HG03342 (cell line): ENCODE results near the gene CFAP100.
A peak's percentile ranks its signal among the peaks of the same experiment; 100 is the strongest.

Source experiments
- ATAC-seq: cut with Tn5 transposase; IDR thresholded peaks from one replicate; pipeline ENCODE4 v1.9.1; 2021; ENCODE audit warnings: mild to moderate bottlenecking, moderate library complexity; ENCODE audit not compliant: unreplicated experiment

The CFAP100 gene

DNA sequence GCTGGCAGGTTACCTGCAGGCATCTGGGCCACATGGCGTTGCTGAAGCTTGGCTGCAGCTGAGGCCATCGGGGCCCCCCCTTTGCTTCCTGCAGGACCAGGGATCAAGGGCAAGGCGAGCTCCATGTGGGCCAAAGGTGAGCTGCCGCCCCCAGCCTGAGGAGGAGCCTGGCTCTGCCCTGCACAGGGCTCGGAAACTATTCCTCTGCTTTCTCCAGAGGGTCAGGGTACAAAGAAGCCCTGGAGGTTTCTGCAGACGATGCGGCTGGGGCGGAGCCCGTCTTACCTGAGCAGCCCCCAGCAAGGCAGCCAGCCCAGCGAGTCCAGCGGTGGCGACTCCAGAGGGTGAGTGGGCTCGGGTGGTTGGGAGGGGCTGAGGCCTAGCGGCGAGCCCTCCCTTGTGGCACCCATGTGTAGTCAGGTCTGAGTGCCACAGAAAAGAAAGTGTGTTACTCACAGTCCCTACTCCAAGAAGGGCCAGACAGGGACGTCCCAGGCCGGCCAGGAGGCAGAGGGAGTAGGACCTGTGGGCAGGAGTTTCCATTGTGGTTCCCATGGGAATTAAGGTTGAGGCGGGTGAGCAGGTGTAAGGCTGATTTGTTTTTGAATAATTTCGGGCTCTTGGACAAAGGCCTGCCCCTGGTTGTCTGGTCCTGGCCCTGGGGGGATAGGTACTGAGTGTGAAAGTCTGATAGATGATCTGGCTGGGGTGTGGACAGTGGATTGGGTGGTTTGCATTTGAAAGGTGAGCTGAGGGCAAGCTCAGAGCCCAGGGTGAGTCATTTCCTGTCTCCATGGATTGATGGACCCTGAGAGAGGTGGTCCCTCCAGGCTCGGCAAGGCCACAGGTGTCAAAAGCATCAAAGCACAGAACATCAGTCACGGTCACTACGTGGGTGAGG lies 25.4 kb downstream of the CFAP100 start:
- no peak for ATAC-seq

DNA sequence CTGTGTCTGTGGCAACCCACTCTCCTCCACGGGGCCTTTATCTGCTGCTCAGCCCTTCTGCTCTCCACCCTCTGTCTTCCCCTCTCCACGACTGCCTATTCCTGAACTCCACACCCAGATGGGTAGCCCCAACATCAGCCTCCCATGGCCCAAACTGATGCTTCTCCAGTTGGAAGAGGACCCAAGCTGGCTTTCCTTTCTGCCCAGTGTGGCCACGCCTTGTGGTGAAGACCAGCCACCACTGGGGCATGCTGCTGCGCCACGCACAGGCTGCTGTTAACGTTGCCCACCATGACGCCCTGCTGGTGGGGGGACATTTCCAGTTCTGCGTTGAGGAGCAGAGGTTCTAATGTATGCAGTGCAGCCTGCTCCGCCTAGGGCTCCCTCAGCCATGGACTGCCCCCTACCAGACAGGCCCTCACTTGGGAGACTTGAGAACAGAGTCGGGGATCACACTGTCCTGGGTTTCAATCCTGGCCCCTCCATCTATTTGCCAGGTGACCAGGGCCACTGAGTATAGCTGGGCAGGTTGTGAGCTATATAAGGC lies 26.9 kb downstream of the CFAP100 start:
- no peak for ATAC-seq

DNA sequence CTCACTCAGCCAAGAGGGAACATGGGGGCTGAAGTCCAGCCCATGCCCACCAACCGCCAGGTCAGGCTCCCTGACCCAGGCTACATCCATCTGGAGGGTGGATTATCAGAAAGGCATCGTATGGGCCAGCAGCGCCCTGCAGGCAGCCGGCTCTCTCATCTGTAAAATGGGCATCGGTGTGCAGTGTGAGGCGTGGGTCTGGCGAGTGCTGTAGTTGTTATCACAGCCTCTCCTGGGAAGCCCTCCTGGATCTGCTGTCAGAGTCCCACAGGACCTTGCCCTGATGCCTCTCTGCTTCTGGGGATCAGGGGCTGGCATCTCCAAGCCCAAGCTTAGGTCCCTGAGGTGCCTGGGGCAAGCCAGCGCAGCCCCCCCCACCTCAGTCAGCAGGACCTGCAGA lies 27.4 kb downstream of the CFAP100 start:
- ATAC-seq: no peak

DNA sequence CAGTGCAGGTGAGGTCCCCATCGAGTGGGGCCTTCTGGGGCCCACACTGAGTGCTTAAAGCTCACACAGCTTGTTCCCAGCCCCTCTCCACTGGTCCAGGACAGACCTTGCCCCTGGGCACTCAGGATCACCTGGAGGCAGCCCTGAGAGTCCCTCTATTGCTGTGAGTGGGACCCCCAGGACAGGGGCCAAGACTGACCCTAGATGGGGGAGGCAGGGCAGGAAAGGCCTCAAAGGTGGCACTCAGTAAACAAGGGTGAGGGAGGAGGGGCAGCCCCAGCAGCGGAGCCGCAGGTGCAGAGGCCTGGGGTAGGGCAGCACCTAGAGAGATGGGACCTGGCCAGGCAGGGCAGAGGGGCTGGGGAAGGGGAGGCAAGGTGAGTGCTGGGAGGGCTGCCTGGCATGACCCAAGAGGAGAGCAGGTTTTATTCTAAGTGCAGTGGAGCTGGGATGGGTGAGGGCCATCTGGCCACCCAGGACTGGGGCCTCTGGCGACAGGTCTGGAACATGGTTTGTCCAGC lies 27.9 kb downstream of the CFAP100 start:
- ATAC-seq: no peak

DNA sequence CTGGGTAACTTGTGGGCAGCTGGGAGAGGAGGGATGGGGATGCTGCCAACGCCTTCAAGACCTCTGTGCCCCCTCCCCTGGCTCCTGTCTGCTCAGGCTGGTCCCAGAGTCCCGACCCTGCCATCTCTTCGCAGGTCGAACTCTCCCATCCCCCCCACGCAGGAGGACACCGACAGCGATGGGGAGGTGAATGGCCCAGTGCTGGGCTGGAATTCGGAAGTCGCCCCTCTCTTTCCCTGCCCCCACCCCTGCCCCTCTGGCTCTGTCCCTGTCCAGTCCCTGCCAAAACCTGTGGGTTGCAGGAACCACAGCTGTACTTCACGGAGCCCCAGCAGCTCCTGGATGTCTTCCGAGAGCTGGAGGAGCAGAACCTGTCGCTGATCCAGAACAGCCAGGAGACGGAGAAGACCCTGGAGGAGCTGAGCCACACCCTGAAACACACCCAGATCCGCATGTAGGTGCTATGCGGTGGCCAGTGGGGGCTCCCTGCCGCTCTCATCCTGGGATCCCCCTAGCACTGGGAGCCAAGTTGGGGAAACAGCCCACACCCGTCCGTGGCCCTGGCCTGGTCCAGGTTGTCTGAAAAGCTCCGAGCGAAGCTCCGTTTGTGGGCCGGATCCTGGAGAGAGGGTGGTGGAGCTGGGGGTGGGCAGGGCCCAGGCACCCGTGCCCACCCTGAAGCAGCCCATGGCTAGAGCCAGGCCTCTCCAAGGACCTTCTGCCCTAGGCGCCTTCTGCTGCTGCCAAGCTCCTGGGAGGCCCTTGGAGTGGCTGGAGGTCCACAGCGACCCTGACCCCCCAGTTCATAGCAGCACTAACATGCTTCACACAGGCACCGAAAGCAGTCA lies 28.7 kb downstream of the CFAP100 start:
- ATAC-seq: no peak

DNA sequence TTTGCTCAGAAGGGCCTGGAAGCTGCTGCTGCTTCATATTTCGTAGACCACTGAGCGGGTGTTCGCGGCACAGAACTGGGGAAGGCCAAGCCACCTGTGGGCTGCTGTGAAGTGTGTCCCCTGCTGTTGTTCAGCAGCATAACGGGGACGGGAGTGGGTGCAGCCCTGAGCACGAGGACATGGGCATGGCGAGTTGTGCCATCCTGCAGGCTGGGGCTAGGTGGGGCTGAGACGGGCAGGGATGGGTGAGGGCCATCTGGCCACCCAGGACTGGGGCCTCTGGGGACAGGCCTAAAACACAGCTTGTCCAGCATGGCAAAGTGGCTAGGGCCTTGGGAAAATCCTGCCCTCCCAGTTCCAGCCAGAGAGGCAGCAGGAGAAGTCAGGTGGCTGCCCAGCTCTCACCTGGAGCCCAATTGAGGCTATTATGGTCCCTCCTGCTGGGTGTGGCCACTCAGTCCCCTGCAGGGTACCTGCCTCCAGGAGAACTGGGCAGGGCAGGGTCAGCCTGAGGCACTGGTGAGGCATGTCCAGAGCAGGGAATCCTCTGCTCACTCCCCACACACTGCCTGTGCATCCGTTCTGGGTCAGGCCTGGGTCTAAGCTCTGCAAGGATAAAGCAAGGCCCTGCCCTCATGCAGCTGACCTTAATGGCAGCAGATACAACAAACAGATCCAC lies 29.5 kb downstream of the CFAP100 start:
- ATAC-seq: no peak

DNA sequence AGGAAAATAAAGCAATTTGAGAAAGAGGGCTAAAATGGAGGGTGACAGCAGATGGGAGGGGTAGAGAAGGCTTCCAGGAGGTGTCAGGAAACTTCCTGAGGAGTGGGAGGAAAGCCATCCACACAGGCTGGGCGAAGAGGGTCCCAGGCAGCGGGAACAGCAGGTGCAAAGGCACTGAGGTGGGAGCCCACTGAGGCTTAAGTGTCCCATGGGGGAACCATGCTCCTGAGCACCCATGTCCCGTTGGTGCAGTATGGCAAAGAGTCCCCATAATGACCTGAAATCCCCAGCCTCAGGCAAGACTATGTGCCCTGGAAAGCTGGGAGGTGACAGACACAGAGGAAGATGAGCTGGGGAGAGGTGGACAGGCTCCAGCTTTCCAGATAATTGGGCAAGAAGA lies 30.0 kb downstream of the CFAP100 start:
- ATAC-seq: no peak

DNA sequence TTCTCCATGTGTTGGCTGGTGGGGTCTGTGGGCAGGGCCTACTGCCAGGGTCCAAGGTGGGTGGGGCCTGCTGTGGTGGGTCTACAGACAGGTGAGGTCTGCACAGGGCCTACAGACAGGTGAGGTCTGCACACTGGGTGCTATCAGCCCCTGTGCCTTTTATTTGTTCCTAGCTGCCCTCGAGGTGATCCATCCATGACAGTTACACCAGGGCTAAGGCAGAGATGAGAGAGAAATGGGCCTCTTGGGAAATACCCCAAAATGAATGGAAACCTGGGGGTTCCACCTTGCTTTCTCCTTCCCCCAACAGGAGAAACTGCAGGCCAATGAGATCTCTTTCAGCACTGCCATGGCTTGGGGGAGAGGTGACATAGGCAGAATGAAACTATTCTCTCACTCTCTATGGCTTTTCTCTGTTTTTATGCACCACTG lies 36.4 kb downstream of the CFAP100 start:
- ATAC-seq: peak; percentile 67

DNA sequence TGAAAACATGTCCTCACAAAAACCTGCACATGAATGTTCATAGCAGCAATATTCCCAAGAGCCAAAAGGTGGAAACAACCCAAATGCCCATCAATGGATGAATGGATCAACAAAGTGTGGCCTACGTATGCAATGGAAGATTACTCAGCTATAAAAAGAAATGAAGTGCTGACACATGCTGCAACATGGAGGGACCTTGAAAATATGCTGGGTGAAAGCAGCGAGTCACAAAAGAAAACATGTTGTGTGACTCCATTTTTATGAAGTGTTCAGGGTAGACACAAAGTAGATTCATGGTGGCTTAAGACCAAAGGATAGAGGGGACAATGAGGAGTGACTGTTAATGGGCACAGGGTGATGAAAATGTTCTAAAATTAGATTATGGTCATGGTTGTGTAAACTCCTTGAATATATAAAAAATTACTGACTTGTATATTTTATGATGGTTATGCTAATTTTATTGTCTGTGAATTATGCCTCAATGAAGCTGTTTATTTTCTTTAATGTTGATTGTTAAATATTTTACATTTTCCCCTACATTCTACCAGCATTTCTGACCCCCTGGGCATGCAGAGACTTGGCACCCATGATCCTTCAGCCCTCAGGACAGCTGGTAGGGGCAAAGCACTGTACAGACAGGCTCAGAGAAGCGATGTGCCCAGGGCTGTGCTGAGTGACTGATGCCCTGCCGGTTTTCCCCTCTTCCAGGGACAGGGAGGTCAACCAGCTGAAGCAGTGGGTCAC lies 37.8 kb downstream of the CFAP100 start:
- ATAC-seq: no peak

DNA sequence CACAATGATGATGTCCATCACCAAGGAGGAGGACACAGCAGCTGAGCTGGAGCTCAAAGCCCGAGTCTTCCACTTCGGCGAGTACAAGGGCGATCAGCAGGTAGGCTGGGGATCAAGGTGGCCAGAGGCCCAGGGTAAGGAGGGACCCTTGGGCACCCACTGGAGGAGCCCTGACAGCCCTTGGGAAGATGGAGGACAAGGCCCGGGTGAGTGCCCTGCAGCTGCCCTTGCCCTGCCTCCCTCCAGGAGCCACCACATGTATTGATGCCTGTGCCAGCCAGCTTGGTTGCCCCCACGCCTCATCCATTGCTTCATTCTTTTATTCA lies 38.4 kb downstream of the CFAP100 start:
- ATAC-seq: no peak

DNA sequence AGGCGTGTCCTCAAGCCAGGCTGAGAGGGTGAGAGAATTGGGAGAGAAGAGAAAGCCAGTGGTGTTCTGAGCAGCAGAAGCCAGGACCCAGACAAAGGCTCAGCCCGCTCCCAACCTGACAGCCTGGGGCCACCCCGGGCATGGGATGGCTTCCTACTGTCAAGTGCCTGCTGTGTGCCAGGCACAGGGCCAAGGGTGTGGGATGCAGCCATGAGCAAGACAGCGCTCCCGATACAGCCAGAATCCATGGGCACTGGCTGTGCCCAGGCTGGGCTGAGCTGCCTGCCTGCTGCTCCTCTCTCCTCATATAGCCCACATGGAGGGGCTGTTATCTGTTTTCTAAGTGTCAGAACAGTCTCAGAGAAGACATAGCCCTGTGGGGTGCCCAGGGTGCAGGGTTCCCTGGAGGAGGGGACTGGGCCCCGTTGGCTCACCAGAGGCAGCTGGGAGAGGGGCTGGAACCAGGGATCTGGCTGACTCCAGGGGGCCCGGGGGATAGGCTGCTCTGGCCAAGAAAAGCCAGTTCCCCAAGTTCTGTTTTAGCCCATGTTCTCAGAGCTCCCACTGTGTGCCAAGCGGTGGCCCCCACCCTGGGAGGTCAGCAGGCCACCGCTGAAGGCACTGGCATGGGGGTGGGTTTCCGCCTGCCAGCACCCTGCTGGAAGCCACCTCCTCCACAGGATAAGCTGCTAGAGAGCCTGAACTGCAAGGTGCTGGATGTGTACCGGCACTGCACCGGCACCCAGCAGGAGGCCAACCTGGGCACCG lies 39.0 kb downstream of the CFAP100 start:
- ATAC-seq: no peak

DNA sequence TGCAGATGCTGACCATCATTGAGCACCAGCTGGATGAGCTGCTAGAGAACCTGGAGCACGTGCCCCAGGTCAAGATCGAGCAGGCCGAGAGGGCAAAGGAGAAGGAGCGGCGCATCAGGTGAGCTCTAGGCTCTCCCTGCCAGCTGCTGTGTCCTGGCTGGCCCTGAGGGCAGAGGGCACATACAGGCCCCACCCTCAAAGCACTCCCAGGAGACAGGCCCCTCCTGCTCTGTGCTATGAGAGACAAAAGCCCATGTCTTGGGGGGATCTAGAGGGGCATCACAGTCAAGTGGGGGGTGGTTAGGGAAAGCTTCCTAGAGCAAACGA lies 39.5 kb downstream of the CFAP100 start:
- ATAC-seq: no peak

DNA sequence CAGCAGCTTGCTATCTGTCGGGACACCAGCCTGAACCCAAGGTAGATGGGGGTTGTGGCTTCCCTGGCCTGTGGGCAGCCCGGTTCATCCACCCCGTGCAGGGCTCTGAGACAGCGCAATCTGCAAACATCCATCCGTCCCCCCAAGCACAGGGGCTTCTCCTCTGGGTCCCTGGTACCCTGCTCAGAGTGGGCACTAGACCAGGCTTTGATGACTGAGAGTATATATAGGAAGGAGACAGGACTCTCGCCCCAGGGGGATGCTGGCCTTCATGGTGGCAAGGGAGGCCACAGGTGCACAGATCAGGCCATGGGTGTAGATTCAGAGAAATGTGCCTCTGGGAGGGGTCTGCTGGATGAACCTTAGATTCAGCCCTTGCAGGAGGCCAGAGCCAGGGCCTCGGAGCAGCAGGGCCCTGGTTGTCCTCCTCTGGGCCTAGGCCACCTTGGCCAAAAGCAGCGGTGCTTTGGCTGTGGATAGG lies 40.3 kb downstream of the CFAP100 start:
- no peak for ATAC-seq

DNA sequence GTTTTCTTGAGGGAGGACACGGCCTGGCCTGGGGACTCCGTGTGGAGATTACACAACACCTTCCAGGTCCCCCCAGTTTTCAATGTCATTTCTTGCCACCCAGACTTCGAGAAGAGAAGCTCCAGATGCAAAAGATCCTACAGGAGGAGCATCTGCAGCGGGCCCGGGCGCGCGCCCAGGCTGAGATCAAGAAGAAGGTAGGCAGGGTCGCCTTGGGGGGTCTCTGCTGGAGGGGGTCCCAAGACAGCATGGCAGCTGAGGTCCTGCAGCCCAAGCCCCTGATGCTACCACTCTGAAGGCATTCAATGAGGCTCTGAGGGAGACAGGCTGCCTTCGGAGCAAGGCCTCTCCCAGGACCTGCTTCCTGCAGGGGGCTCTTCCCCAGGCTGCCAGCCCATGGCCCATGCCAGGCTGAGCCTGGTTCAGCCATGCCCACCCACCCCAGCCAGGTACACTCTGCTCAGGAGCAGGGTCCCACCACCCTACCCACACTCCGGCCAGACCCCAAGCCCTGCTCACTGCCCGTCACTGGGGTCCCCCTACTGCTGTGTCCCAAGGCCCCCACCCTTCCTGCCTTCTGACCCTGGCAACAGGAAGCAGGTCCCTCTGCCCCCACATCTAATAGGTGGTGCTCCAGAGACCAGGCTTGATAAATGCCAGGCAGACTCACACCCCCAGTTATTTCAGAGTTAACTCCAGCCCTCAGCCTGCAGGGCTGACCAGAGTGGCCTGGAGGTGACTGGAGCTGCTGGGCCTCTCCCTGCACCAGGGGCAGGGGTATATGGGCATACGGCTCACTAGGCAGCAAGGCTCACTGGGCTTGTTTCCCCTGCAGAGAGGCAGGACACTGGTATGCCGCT lies 41.0 kb downstream of the CFAP100 start:
- ATAC-seq: no peak

DNA sequence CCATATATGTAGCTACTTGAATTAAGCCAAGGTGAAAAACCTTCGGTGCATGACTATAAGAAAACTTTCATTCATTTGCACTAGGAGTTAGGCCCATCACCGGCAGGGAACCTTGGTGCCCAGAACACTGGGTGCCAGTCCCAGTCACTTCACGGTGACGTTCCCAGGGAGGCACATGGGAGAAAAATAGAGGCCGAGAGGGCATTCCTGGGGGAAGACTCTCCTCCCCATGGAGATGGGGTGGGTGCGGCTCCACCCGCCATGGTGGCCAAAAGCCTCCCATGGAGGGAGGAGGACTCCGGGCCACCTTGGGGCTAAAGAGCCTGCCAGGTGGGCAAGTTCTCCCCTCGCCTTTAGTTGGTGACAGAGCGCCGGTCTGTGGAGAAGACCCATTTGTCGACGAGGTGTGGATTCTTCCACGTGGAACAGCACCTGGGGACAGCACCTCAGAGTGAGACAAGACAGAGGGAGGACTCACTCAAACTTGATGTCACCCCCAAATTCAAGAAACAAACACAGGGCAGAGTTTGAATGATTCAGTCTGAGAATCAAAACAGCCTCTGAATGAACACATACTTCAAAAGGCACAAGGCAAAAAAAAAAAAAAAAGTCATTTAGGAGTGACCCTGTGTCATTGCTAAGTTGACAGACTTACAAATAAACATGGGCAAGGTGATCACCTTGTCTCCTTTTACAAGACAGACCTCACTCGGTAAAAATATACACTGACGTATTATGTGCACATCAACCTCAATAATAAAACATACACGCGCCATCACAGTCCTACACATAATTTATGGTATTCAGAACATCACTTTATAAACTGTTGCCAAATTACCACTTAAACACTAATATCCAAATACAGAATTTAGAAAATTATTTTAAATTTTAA lies 42.4 kb downstream of the CFAP100 start:
- ATAC-seq: no peak

DNA sequence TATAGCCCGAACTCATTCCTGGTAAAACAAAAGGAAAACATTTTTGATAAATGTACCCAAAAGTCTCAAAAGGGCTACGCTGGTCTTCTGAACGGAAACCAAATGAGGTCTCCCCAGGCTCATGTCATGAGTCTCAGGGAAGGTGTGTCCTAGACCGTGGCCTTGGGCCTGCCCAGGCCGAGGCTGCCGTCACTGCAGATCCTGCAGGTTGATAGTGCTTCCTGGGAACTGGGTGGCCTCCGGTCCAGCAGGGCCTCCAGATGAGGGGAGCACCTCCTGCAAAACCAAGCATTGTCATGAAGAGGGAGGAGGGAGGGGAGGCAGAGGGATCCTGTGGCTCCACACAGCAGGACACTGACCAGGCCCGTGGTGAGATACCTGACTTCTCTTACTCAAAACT lies 43.5 kb downstream of the CFAP100 start:
- ATAC-seq: no peak

DNA sequence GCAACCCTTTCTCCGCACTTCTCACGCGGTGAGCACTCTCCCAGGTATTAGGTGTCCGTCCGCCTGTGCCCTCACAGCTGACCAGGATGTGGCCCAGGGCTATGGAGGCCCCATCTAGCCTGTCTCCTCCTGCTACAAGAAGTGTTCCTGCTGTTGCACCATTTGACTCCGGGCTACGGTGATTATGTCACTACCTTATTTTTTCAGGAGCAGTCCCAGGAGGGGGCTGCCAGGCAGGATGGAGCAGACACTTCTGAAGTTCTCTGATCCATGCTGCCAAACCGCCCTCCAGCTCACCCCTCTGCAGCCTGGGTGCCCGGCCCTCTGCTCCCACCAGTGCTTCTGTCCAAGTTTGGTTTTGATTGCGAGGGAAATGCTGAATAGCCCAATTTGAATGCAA lies 44.0 kb downstream of the CFAP100 start:
- no peak for ATAC-seq
